Measurements from ENCODE around the gene DDX52.

Gene DDX52

DNA sequence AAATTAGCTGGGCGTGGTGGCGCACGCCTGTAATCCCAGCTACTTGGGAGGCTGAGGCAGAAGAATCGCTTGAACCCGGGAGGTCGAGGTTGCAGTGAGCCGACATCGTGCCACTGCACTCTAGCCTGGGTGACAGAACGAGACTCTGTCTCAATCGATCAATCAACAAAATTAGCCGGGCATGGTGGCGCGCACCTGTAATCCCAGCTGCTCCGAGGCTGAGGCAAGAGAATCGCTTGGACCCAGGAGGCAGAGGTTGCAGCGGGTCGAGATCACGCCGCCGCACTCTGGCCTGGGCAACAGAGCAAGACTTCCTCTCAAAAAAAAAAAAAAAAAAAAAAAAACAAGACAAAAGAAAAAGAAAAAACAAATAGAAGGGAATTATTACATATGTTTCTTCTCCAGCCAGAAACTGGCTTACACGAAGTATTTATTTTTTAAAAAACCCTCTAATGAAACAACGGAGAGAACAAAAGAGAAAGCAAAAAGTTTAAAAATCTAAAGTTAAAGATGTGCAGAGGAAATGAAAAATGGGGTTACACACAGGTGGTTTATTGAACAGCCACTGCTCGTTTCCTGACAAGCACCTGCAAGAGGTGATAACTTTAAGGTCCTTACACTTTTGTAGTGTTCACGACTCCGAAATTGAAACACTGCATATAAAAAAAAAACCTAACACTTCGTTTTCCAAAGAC, 35.5 kb downstream of the DDX52 start:
- H3K27ac Mint-ChIP-seq: peak overlapping the region; percentile 74
- H3K4me1 Mint-ChIP-seq: peaks cover 24% of the 10 kb centered on the region
- H3K27me3 Mint-ChIP-seq (ENCODE audit: low read depth, poor library complexity): no peaks in the 10 kb centered on the region
- no peak for DNase-seq
- H3K9me3 Mint-ChIP-seq: peaks cover 22% of the 10 kb centered on the region
- peak overlapping the region; percentile 94 for H3K4me3 Mint-ChIP-seq
- no peak for TF ChIP-seq CTCF (IDR thresholded peaks at IDR 0.05)
- peaks cover 49% of the 10 kb centered on the region for H3K36me3 Mint-ChIP-seq (ENCODE audit: low read depth)

DNA sequence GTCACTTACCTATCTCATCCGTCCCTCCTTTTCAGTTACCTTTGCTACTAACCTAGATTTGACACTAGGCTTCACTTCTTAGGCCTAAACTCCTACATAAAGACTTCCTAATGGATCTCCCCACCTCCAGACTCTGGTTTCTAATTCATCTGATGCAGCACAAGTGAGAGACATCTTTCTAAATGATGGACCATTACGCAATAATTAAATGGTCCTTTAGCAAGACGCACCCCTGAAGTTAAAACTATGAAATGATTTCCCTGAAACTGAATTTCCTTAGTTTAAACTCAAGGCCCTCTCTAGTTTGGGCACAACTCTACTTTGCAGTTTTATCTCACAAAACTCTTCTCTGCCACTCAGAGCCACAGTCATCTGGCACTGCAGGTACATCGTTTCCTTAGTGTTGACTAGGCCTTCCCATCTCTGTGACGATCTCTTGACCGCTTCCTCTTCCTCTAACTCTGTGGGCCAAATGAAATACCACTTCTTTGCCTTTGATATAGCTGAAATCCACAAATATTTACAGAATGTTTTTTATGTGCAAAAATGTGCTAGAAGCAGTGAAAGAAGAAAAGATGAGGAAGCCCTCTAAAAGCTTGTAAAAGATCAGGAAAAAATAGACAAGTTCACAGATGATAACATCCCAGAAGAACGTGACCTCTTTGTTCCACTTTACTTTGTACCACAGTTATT, 37.3 kb downstream of the DDX52 start:
- Mint-ChIP-seq H3K27me3 (ENCODE audit: low read depth, poor library complexity) (no peaks in the 10 kb centered on the region), H3K9me3 (peaks cover 29% of the 10 kb centered on the region), H3K36me3 (ENCODE audit: low read depth) (peaks cover 54% of the 10 kb centered on the region), H3K4me1 (peaks cover 24% of the 10 kb centered on the region), H3K27ac (peak overlapping the region; percentile 3), H3K4me3 (peak overlapping the region; percentile 15)
- no peak for DNase-seq
- TF ChIP-seq CTCF (IDR thresholded peaks at IDR 0.05): no peak

DNA sequence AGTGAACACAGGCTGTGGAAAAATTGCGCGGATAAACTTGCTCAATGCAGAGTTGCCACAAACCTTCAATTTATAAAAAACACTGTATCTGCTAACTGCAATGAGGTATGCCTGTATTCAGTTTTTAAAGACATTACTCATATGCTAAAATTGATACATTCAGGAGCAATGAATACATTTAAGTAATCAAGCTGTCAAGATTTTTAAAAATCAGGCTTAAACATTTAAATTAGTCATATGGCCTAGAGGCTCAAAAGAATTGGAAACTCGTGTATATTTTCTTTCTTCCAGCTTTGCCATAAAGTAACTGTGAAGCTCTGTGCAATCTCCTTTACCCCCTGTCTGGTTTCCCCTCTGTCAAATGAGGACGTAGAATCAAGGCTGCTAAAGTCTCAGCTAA, 38.2 kb downstream of the DDX52 start:
- TF ChIP-seq CTCF (IDR thresholded peaks at IDR 0.05): no peak
- H3K9me3 Mint-ChIP-seq: peaks cover 29% of the 10 kb centered on the region
- no peaks in the 10 kb centered on the region for H3K27me3 Mint-ChIP-seq (ENCODE audit: low read depth, poor library complexity)
- no peak for DNase-seq
- peaks cover 59% of the 10 kb centered on the region for H3K36me3 Mint-ChIP-seq (ENCODE audit: low read depth)
- H3K4me1 Mint-ChIP-seq: peaks cover 24% of the 10 kb centered on the region
- no peak overlapping the region for H3K27ac Mint-ChIP-seq
- no peak overlapping the region for H3K4me3 Mint-ChIP-seq

DNA sequence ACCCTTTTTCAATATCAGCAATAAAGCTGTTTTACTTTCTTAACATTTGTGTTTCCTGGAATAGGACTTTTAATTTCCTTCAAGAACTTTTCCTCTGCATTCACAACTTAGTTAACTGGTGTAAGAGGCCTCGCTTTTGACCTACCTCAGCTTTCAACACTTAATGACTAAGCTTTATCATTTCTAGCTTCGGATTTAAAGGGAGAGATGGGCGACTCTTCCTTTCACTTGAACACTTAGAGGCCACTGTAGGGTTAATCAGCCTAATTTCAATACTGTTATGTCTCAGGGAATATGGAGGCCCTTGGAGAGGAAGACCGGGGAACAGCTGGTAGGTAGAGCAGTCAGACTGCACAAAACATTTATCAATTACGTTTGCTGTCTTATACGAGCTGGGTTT, 38.7 kb downstream of the DDX52 start:
- no peak overlapping the region for H3K4me3 Mint-ChIP-seq
- no peak for DNase-seq
- no peaks in the 10 kb centered on the region for H3K27me3 Mint-ChIP-seq (ENCODE audit: low read depth, poor library complexity)
- no peak for TF ChIP-seq CTCF (IDR thresholded peaks at IDR 0.05)
- peaks cover 29% of the 10 kb centered on the region for H3K9me3 Mint-ChIP-seq
- H3K27ac Mint-ChIP-seq: no peak overlapping the region
- H3K36me3 Mint-ChIP-seq (ENCODE audit: low read depth): peaks cover 64% of the 10 kb centered on the region
- H3K4me1 Mint-ChIP-seq: peaks cover 20% of the 10 kb centered on the region

DNA sequence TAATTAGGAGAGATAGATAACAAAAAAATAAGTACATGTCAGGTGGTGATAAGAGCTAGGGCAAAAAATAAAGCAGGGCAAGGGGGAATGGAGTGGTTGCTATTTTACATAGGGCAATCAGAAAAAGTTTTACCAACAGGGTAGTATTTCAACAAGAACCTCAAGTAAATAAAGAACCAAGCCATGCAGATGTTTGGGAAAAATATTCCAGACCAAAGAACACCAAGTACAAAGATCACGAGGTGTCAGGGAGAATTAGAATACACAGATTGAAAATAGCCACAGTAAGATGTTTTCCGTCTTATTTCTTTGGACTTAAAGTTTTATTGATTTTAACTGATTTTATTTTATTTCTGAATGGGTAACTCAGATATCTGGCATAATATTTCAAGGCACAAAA, 45.1 kb downstream of the DDX52 start:
- Mint-ChIP-seq H3K36me3 (ENCODE audit: low read depth) (peaks cover 71% of the 10 kb centered on the region), H3K9me3 (peaks cover 10% of the 10 kb centered on the region), H3K4me3 (no peak overlapping the region), H3K4me1 (no peaks in the 10 kb centered on the region), H3K27ac (peak overlapping the region; percentile 53), H3K27me3 (ENCODE audit: low read depth, poor library complexity) (no peaks in the 10 kb centered on the region)
- DNase-seq: no peak
- TF ChIP-seq CTCF (IDR thresholded peaks at IDR 0.05): no peak

DNA sequence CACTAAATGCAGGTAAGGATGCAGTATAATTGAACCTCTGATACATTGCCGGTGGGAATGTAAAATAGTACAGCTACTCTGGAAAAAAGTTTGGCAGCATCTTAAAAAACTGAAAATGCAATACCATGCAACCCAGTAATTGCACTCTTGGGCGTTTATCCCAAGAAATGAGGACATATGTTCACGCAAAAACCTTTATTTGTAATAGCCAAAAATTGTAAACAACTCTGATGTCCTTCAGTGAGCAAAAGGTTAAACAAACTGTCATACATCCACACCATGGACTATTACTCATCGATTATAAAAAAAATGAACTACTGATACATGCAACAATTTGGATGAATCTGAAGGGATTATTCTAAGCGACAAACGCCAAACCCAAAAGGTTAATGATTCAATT, 51.0 kb downstream of the DDX52 start:
- Mint-ChIP-seq H3K4me1 (no peaks in the 10 kb centered on the region), H3K9me3 (no peaks in the 10 kb centered on the region), H3K27ac (no peak overlapping the region), H3K27me3 (ENCODE audit: low read depth, poor library complexity) (no peaks in the 10 kb centered on the region), H3K36me3 (ENCODE audit: low read depth) (peaks cover 75% of the 10 kb centered on the region), H3K4me3 (no peak overlapping the region)
- TF ChIP-seq CTCF (IDR thresholded peaks at IDR 0.05): no peak
- no peak for DNase-seq

All from nephron progenitor cell (in vitro differentiated cells).